HG03575 (cell line): Measurements from ENCODE around the gene NKX6-2.
"Not testable (repeated sequence)": the region's sequence is repeated elsewhere in the genome, so short reads cannot be mapped to it uniquely, and the experiment has no call there.

Source experiments
- ATAC-seq: cut with Tn5 transposase; IDR thresholded peaks from one replicate; pipeline ENCODE4 v1.9.1; 2021; ENCODE audit not compliant: unreplicated experiment, insufficient number of reproducible peaks, low FRiP score; ENCODE audit errors: extremely low read depth

Gene NKX6-2

GRCh38 chr10:132745511-132745910 is 40.4 kb downstream of the NKX6-2 start:
- no peak for ATAC-seq

GRCh38 chr10:132744839-132745238 is 41.1 kb downstream of the NKX6-2 start:
- no peak for ATAC-seq

GRCh38 chr10:132743925-132744490 is 41.9 kb downstream of the NKX6-2 start:
- ATAC-seq, result no peak

GRCh38 chr10:132743196-132743924 is 42.6 kb downstream of the NKX6-2 start:
- not testable (repeated sequence) for ATAC-seq

- ATAC-seq, result no peak
Observed at GRCh38 chr10:132742837-132743194, 43.1 kb downstream of the NKX6-2 start.

GRCh38 chr10:132742167-132742836 is 43.6 kb downstream of the NKX6-2 start:
- ATAC-seq, result no peak

GRCh38 chr10:132740588-132740987 is 45.4 kb downstream of the NKX6-2 start:
- ATAC-seq, result no peak

- ATAC-seq, result no peak
Observed at GRCh38 chr10:132739225-132739613, 46.7 kb downstream of the NKX6-2 start.

GRCh38 chr10:132738454-132739224 is 47.3 kb downstream of the NKX6-2 start:
- no peak for ATAC-seq

GRCh38 chr10:132737390-132738048 is 48.4 kb downstream of the NKX6-2 start:
- ATAC-seq, result no peak

GRCh38 chr10:132735923-132736391 is 50.0 kb downstream of the NKX6-2 start:
- ATAC-seq, result no peak

- no peak for ATAC-seq
Observed at GRCh38 chr10:132735341-132735775, 50.6 kb downstream of the NKX6-2 start.

GRCh38 chr10:132733926-132734325 is 52.0 kb downstream of the NKX6-2 start:
- ATAC-seq, result no peak
